HEK293 (cell line): ENCODE measurements around the gene C5orf63.
"Not testable (repeated sequence)": the region's sequence is repeated elsewhere in the genome, so short reads cannot be mapped to it uniquely, and the experiment has no call there.

Source experiments
- CTCF ChIA-PET: fragments of 350-600 bp; formaldehyde crosslinking; extraction: SDS; loops from one replicate; lab custom pipeline; 2021; ENCODE audit warnings: antibody characterized with exemption; lab: Yijun Ruan, JAX
- POLR2A ChIA-PET: fragments of 300-600 bp; formaldehyde crosslinking; extraction: SDS; loops from one replicate; lab custom pipeline; 2020; ENCODE audit warnings: antibody characterized with exemption, inconsistent platforms; lab: Yijun Ruan, JAX
- H3K27ac ChIP-seq: fragments of 200-500 bp; sonication (Bioruptor generic); 2 replicates; pipeline ENCODE4 v1.5.1; 2014; ENCODE audit warnings: low read depth, low read length, control low read depth, inconsistent platforms; ENCODE audit errors: extremely low read depth
- H3K36me3 ChIP-seq, 2 experiments: fragments of 200-500 bp in 1 of 2; sonication (Bioruptor generic) in 1 of 2; 1 replicate in 1 of 2; 2 replicates in 1 of 2; pipeline ENCODE4 v1.5.1; 2014 to 2017; ENCODE audit warnings: inconsistent platforms in 2 of 2, low read length in 2 of 2; ENCODE audit not compliant: control insufficient read depth in 2 of 2, insufficient read depth in 1 of 2
- H3K4me1 ChIP-seq: fragments of 200-500 bp; sonication (Bioruptor generic); 2 replicates; pipeline ENCODE4 v1.5.1; 2014; ENCODE audit warnings: mild to moderate bottlenecking, low read length, inconsistent platforms; ENCODE audit not compliant: control insufficient read depth, insufficient read depth
- H3K4me3 ChIP-seq: 2 replicates; pipeline ENCODE4 v1.5.1; 2011; ENCODE audit warnings: low read depth, mild to moderate bottlenecking, control low read depth, low read length, moderate library complexity
- H3K9me3 ChIP-seq: fragments of 200-500 bp; sonication (Bioruptor generic); 2 replicates; pipeline ENCODE4 v1.5.1; 2014; ENCODE audit warnings: low read depth, low read length, inconsistent platforms; ENCODE audit not compliant: control insufficient read depth, insufficient read depth
- GFI1B ChIP-seq: fragments of 450-650 bp; formaldehyde crosslinking; IDR thresholded peaks from 2 replicates; pipeline ENCODE4 v1.5.1; 2016; ENCODE audit warnings: missing biosample characterization, missing genetic modification characterization
- KLF7 ChIP-seq: fragments of 450-650 bp; formaldehyde crosslinking; IDR thresholded peaks from 2 replicates; pipeline ENCODE4 v1.5.1; 2016; ENCODE audit warnings: missing biosample characterization, missing genetic modification characterization, borderline replicate concordance
- ZBTB21 ChIP-seq: fragments of 450-650 bp; formaldehyde crosslinking; IDR thresholded peaks from 2 replicates; pipeline ENCODE4 v1.5.1; 2017; ENCODE audit warnings: missing biosample characterization, missing genetic modification characterization
- ZBTB8A ChIP-seq: fragments of 450-650 bp; formaldehyde crosslinking; IDR thresholded peaks from 2 replicates; pipeline ENCODE4 v1.5.1; 2016; ENCODE audit warnings: missing biosample characterization, missing genetic modification characterization
- ZFHX2 ChIP-seq: fragments of 450-650 bp; formaldehyde crosslinking; conservative IDR thresholded peaks from 2 replicates; pipeline ENCODE4 v1.5.1; 2016; ENCODE audit warnings: missing biosample characterization, missing genetic modification characterization
- ZNF121 ChIP-seq: fragments of 450-650 bp; formaldehyde crosslinking; IDR thresholded peaks from 2 replicates; pipeline ENCODE4 v1.5.1; 2016; ENCODE audit warnings: missing biosample characterization, missing genetic modification characterization
- ZNF138 ChIP-seq: fragments of 450-650 bp; formaldehyde crosslinking; IDR thresholded peaks from 2 replicates; pipeline ENCODE4 v1.5.1; 2016; ENCODE audit warnings: missing biosample characterization, missing genetic modification characterization, borderline replicate concordance
- ZNF214 ChIP-seq: fragments of 450-650 bp; formaldehyde crosslinking; IDR thresholded peaks from 2 replicates; pipeline ENCODE4 v1.5.1; 2017; ENCODE audit warnings: missing biosample characterization, mild to moderate bottlenecking, missing genetic modification characterization, borderline replicate concordance
- ZNF24 ChIP-seq: fragments of 450-650 bp; formaldehyde crosslinking; IDR thresholded peaks from 2 replicates; pipeline ENCODE4 v1.5.1; 2016; ENCODE audit warnings: missing biosample characterization, missing genetic modification characterization
- ZNF292 ChIP-seq: fragments of 450-650 bp; formaldehyde crosslinking; IDR thresholded peaks from 2 replicates; pipeline ENCODE4 v1.5.1; 2016; ENCODE audit warnings: low read depth, missing biosample characterization, missing genetic modification characterization, borderline replicate concordance
- ZNF341 ChIP-seq: fragments of 450-650 bp; formaldehyde crosslinking; IDR thresholded peaks from 2 replicates; pipeline ENCODE4; 2016; ENCODE audit warnings: low read depth, missing biosample characterization, missing genetic modification characterization
- ZNF366 ChIP-seq: fragments of 450-650 bp; formaldehyde crosslinking; conservative IDR thresholded peaks from 2 replicates; pipeline ENCODE4 v1.5.1; 2016; ENCODE audit warnings: missing biosample characterization, missing genetic modification characterization
- ZNF394 ChIP-seq: fragments of 450-650 bp; formaldehyde crosslinking; IDR thresholded peaks from 2 replicates; pipeline ENCODE4 v1.5.1; 2016; ENCODE audit warnings: missing biosample characterization, missing genetic modification characterization, mild to moderate bottlenecking, moderate library complexity, borderline replicate concordance
- ZNF404 ChIP-seq: fragments of 450-650 bp; formaldehyde crosslinking; IDR thresholded peaks from 2 replicates; pipeline ENCODE4 v1.5.1; 2017; ENCODE audit warnings: missing biosample characterization, missing genetic modification characterization
- ZNF529 ChIP-seq: fragments of 450-650 bp; formaldehyde crosslinking; IDR thresholded peaks from 2 replicates; pipeline ENCODE4 v1.5.1; 2017; ENCODE audit warnings: missing genetic modification characterization, missing biosample characterization; ENCODE audit not compliant: insufficient replicate concordance
- ZNF555 ChIP-seq: fragments of 450-650 bp; formaldehyde crosslinking; conservative IDR thresholded peaks from 2 replicates; pipeline ENCODE4 v1.5.1; 2017; ENCODE audit warnings: missing biosample characterization, mild to moderate bottlenecking, missing genetic modification characterization, inconsistent platforms
- ZNF623 ChIP-seq: fragments of 450-650 bp; formaldehyde crosslinking; IDR thresholded peaks from 2 replicates; pipeline ENCODE4 v1.5.1; 2016; ENCODE audit warnings: missing biosample characterization, missing genetic modification characterization
- ZNF654 ChIP-seq: fragments of 450-650 bp; formaldehyde crosslinking; IDR thresholded peaks from 2 replicates; pipeline ENCODE4 v1.5.1; 2016; ENCODE audit warnings: low read depth, missing biosample characterization, missing genetic modification characterization
- ZNF664 ChIP-seq: fragments of 450-650 bp; formaldehyde crosslinking; IDR thresholded peaks from 2 replicates; pipeline ENCODE4 v1.5.1; 2016; ENCODE audit warnings: missing biosample characterization, missing genetic modification characterization
- ZNF791 ChIP-seq: fragments of 450-650 bp; formaldehyde crosslinking; IDR thresholded peaks from 2 replicates; pipeline ENCODE4 v1.5.1; 2016; ENCODE audit warnings: missing biosample characterization, missing genetic modification characterization
- TF ChIP-seq, protein P1 (sequence below): fragments of 450-650 bp; formaldehyde crosslinking; IDR thresholded peaks from 2 replicates; pipeline ENCODE4 v1.5.1; 2017; ENCODE audit warnings: missing biosample characterization, missing genetic modification characterization
- TF ChIP-seq, protein P2 (sequence below): fragments of 450-650 bp; formaldehyde crosslinking; optimal IDR thresholded peaks from 2 replicates; pipeline ENCODE3; 2016; ENCODE audit warnings: missing biosample characterization, mild to moderate bottlenecking, missing genetic modification characterization
- TF ChIP-seq, protein P3 (sequence below): fragments of 450-650 bp; formaldehyde crosslinking; IDR thresholded peaks from 2 replicates; pipeline ENCODE4 v1.5.1; 2017; ENCODE audit warnings: missing biosample characterization, mild to moderate bottlenecking, missing genetic modification characterization, moderate library complexity
- TF ChIP-seq, protein P4 (sequence below): fragments of 450-650 bp; formaldehyde crosslinking; IDR thresholded peaks from 2 replicates; pipeline ENCODE4 v1.5.1; 2016; ENCODE audit warnings: missing biosample characterization, missing genetic modification characterization
- TF ChIP-seq, protein P5 (sequence below): fragments of 450-650 bp; formaldehyde crosslinking; IDR thresholded peaks from 2 replicates; pipeline ENCODE4 v1.5.1; 2016; ENCODE audit warnings: missing biosample characterization, missing genetic modification characterization
- TF ChIP-seq, protein P6 (sequence below): fragments of 450-650 bp; formaldehyde crosslinking; IDR thresholded peaks from 2 replicates; pipeline ENCODE4 v1.5.1; 2016; ENCODE audit warnings: missing biosample characterization, missing genetic modification characterization

Gene C5orf63

DNA sequence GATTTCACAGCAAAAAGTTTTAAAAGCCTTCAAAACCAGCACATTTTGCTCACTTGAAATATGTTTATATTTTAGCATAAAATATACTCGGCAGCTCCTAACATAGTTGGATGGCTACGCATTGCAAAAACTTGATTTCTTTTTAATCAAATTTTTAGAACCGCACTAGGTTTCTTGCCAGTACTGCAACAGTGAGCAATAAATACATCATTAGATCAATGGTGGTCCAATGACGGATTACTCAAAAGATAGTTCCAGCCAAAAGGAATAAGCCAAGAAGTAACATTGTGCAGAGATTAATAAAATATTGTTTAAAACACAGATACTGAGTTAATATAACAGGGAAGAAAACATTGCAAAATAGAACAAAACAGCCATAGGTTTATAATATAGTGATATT is 48.5 kb downstream of the C5orf63 start (continued):
- TF ChIP-seq, protein P1, sequence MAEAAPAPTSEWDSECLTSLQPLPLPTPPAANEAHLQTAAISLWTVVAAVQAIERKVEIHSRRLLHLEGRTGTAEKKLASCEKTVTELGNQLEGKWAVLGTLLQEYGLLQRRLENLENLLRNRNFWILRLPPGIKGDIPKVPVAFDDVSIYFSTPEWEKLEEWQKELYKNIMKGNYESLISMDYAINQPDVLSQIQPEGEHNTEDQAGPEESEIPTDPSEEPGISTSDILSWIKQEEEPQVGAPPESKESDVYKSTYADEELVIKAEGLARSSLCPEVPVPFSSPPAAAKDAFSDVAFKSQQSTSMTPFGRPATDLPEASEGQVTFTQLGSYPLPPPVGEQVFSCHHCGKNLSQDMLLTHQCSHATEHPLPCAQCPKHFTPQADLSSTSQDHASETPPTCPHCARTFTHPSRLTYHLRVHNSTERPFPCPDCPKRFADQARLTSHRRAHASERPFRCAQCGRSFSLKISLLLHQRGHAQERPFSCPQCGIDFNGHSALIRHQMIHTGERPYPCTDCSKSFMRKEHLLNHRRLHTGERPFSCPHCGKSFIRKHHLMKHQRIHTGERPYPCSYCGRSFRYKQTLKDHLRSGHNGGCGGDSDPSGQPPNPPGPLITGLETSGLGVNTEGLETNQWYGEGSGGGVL, result no peak
- TF ChIP-seq ZFHX2 (tag by site-specific recombination), result no peak
- TF ChIP-seq, protein P2, sequence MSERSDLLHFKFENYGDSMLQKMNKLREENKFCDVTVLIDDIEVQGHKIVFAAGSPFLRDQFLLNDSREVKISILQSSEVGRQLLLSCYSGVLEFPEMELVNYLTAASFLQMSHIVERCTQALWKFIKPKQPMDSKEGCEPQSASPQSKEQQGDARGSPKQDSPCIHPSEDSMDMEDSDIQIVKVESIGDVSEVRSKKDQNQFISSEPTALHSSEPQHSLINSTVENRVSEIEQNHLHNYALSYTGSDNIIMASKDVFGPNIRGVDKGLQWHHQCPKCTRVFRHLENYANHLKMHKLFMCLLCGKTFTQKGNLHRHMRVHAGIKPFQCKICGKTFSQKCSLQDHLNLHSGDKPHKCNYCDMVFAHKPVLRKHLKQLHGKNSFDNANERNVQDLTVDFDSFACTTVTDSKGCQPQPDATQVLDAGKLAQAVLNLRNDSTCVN (tag by site-specific recombination), result no peak
- TF ChIP-seq, protein P3, sequence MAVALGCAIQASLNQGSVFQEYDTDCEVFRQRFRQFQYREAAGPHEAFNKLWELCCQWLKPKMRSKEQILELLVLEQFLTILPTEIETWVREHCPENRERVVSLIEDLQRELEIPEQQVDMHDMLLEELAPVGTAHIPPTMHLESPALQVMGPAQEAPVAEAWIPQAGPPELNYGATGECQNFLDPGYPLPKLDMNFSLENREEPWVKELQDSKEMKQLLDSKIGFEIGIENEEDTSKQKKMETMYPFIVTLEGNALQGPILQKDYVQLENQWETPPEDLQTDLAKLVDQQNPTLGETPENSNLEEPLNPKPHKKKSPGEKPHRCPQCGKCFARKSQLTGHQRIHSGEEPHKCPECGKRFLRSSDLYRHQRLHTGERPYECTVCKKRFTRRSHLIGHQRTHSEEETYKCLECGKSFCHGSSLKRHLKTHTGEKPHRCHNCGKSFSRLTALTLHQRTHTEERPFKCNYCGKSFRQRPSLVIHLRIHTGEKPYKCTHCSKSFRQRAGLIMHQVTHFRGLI (tag by site-specific recombination), result no peak

DNA sequence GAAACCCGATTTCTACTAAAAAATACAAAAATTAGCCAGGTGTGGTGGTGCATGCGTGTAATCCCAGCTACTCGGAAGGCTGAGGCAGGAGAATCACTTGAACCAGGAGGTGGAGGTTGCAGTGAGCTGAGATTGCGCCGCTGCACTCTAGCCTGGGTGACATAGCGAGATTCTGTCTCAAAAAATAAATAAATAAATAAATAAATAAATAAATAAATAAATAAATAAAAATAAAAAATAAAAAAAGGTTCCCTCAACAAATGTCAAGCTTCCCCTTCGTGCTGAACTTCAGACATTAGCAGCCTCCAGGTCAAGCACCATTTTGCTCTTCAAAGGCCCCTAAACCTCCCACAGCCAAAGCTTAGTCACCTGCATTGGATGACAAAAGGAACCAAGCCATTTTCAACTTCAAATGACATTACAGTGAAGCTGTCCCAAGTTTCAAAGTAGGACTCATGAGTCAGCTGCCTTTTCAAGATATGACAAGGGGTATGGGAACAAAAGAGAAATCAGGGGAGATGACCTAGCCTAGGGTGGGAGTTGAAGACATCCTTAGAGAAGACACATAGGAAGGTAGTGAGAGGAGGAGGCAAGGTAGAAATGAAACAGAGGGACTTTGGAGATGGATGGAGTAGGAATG is 49.6 kb downstream of the C5orf63 start:
- H3K4me3 ChIP-seq, H3K27ac ChIP-seq, POLR2A ChIA-PET, CTCF ChIA-PET, H3K9me3 ChIP-seq, H3K36me3 ChIP-seq: not testable (repeated sequence)
- H3K4me1 ChIP-seq, result peaks cover 24% of the 10 kb centered on the region
- TF ChIP-seq ZNF138 (peak; percentile 61; the same call in 1 of the 2 replicates), ZNF394 (tag by site-specific recombination) (peak; percentile 99), ZNF791 (peak; percentile 75), GFI1B (peak; percentile 60; the same call in 1 of the 2 replicates), ZNF341 (tag by site-specific recombination) (peak; percentile 38; the same call in 1 of the 2 replicates), ZNF555 (tag by site-specific recombination) (peak; percentile 98), ZNF24 (tag by site-specific recombination) (peak; percentile 51; the same call in 1 of the 2 replicates), ZBTB21 (tag by site-specific recombination) (peak; percentile 69), ZNF664 (tag by site-specific recombination) (peak; percentile 87), ZNF623 (peak; percentile 90), ZNF366 (tag by site-specific recombination) (peak; percentile 45; the same call in 1 of the 2 replicates), ZNF529 (tag by site-specific recombination) (peak; percentile 77), ZNF214 (peak; percentile 20; the same call in 1 of the 2 replicates), ZNF404 (0 out of 2 replicates have a peak, but pooled peaks have one; percentile 60), ZNF121 (tag by site-specific recombination) (peak; percentile 51; the same call in 1 of the 2 replicates), ZNF654 (peak; percentile 60), ZBTB8A (tag by site-specific recombination) (peak; percentile 91), KLF7 (tag by site-specific recombination) (peak; percentile 81; the same call in 1 of the 2 replicates), ZNF292 (tag by site-specific recombination) (peak; percentile 80; the same call in 1 of the 2 replicates)
- TF ChIP-seq, protein P4, sequence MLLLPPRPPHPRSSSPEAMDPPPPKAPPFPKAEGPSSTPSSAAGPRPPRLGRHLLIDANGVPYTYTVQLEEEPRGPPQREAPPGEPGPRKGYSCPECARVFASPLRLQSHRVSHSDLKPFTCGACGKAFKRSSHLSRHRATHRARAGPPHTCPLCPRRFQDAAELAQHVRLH (tag by site-specific recombination), result peak; percentile 75; the same call in 1 of the 2 replicates
- TF ChIP-seq, protein P5, sequence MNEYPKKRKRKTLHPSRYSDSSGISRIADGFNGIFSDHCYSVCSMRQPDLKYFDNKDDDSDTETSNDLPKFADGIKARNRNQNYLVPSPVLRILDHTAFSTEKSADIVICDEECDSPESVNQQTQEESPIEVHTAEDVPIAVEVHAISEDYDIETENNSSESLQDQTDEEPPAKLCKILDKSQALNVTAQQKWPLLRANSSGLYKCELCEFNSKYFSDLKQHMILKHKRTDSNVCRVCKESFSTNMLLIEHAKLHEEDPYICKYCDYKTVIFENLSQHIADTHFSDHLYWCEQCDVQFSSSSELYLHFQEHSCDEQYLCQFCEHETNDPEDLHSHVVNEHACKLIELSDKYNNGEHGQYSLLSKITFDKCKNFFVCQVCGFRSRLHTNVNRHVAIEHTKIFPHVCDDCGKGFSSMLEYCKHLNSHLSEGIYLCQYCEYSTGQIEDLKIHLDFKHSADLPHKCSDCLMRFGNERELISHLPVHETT (tag by site-specific recombination), result peak; percentile 61; the same call in 1 of the 2 replicates
- TF ChIP-seq, protein P6, sequence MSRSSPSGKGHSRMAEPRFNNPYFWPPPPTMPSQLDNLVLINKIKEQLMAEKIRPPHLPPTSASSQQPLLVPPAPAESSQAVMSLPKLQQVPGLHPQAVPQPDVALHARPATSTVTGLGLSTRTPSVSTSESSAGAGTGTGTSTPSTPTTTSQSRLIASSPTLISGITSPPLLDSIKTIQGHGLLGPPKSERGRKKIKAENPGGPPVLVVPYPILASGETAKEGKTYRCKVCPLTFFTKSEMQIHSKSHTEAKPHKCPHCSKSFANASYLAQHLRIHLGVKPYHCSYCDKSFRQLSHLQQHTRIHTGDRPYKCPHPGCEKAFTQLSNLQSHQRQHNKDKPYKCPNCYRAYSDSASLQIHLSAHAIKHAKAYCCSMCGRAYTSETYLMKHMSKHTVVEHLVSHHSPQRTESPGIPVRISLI, result 0 out of 2 replicates have a peak, but pooled peaks have one; percentile 42
